ENCODE data around the gene SEPSECS.
"Not testable (repeated sequence)": the region's sequence is repeated elsewhere in the genome, so short reads cannot be mapped to it uniquely, and the experiment has no call there.

SEPSECS gene

DNA sequence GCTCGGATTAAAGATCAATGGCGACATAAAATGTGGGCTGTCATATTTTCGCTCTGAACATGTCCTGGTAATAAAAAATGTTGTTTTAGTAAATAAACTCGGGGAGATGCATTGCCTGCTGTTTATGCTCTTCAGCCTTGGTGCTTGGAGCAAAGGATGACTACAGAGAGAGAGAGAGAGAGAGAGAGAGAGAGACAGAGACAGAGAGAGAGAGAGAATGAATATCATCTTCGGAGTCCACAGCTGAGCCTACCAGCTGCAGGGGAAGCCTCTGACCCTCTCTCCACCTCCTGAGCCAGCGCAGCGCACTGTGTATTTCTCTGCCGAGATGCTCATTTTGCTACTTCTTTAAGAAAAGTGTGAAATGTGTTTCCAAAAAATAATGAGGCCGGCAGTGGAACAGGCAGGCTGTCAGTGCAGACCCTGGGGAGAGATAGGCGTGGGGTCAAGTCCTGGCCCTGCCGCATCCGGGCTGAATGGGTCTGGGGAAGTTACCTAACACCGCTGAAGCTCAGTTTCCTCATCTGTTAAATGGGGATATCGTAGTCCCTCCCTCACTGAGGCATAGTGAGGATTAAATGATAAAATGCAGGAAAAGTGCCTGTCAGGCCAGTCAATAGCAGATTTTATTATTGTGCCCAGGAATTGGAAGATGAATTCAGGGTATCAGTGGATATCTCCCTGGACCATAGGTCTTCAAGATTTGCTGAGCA, 71.0 kb downstream of the SEPSECS start:
- H3K4me1 Mint-ChIP-seq (ENCODE audit: low read depth) = peaks cover 7% of the 10 kb centered on the region
- no peaks in the 10 kb centered on the region for H3K9me3 Mint-ChIP-seq
- H3K27ac Mint-ChIP-seq = no peak overlapping the region
- no peaks in the 10 kb centered on the region for H3K36me3 Mint-ChIP-seq (ENCODE audit: low read depth)
- H3K4me3 Mint-ChIP-seq = no peak overlapping the region
- H3K27me3 Mint-ChIP-seq (ENCODE audit: low read depth) = peaks cover 48% of the 10 kb centered on the region

DNA sequence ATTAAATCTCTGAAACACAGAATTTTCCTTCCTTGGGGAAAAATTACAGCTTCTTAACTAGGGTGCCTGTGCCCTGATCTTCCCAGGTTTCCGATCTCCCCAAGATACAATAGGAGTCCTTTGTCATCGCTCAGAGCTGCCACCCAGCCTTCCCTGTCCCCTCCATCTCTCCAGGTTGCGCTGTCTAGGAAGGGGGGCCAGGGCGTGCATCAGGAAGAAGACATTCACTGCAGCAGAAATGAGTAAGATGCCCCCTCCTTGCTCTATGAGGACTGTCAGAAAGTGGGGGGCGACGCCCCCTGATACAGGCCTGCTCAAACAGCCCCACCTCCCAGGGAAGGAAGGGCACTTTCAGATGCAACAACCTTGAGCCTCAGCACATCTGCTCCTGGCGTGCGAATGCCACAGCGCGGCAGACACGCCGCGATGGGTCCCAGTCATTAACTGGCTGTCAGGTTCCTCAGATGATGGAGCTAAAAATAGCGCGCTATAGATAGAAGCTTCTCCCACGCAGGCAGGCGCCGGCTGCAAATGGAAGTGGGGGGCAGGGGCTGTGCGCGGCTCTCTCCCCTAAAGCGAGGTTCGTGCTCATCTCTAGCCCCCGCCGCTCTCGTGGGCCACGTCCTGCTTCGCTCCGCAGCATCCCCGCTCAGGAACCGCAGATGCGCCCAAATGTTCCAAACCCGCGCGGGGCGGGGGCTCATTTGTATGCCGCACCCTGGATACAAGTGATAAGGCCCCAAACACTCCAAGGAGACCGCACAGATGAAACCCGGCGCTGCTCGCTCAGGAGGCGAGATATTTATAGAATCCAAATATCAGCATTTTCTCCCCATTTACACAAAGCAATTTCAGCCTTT, 71.9 kb downstream of the SEPSECS start:
- Mint-ChIP-seq H3K4me3 (peak overlapping the region; percentile 18), H3K27me3 (ENCODE audit: low read depth) (peaks cover 48% of the 10 kb centered on the region), H3K27ac (no peak overlapping the region), H3K9me3 (no peaks in the 10 kb centered on the region), H3K4me1 (ENCODE audit: low read depth) (peaks cover 7% of the 10 kb centered on the region), H3K36me3 (ENCODE audit: low read depth) (no peaks in the 10 kb centered on the region)

DNA sequence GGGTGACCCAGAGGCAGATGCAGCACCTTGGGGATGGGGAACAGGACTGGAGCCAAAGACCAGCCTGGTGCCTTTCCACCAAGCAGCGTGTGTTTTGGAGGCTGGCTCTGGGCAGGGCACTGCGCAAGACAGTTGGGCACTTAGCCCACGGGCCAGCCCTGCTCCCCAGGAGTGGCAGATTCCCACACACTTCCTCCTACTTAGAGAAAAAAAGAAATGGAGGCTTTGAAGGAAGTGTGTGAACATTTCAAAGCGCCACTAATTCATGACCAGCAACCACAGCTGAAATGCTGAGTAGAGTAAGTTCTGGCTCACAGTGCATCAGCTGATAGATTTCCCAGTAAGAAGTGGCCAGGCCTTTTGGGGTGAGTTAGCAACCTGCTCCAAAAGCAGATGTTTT, 74.6 kb downstream of the SEPSECS start:
- H3K36me3 Mint-ChIP-seq (ENCODE audit: low read depth) = peaks cover 1% of the 10 kb centered on the region
- H3K27ac Mint-ChIP-seq = no peak overlapping the region
- H3K9me3 Mint-ChIP-seq = no peaks in the 10 kb centered on the region
- no peak overlapping the region for H3K4me3 Mint-ChIP-seq
- peaks cover 7% of the 10 kb centered on the region for H3K4me1 Mint-ChIP-seq (ENCODE audit: low read depth)
- peaks cover 53% of the 10 kb centered on the region for H3K27me3 Mint-ChIP-seq (ENCODE audit: low read depth)

DNA sequence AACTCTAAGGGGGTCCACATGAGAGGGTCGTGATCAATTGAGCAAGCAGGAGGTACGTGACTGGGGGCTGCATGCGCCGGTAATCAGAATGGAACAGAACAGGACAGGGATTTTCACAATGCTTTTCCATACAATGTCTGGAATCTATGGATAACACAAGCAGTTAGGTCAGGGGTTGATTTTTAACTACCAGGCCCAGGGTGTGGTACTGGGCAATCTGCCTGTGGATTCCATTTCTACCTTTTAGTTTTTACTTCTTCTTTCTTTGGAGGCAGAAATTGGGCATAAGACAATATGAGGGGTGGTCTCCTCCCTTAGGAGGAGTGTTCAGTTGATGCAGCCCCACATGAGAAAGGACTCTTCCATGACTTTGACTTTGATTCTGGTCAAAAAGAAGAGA, 76.8 kb downstream of the SEPSECS start:
- H3K27ac Mint-ChIP-seq; H3K9me3 Mint-ChIP-seq; H3K4me3 Mint-ChIP-seq; H3K4me1 Mint-ChIP-seq (ENCODE audit: low read depth); H3K36me3 Mint-ChIP-seq (ENCODE audit: low read depth): not testable (repeated sequence)
- H3K27me3 Mint-ChIP-seq (ENCODE audit: low read depth) = peaks cover 35% of the 10 kb centered on the region

DNA sequence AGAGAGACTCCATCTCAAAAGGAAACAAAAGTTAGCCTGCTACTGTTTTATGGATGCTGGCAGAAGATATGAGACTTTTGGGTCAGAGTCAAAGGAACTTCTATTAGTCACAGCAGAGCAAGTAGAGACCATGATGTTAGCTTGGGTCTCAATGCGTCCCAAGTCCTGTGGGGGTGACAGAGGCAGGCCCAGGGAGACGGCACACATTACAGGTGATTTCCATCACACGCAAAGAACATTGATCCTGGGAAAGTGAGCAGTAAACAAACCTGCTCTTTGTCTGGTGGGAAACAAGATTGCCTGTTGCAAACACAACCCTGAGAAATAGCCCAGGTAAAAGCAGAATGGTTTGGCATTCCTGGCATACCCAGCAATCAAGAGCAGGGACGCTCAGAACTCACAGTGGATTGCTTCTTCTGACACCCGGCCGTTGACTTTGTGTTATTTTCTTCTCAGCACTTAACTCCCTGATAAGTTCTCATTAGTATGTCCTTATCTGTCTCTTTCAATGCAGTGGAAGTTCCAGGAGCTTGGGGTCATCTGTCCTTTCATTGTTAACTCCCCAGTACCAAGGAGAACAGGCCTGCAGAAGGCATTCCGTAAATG, 78.3 kb downstream of the SEPSECS start:
- H3K4me3 Mint-ChIP-seq = no peak overlapping the region
- H3K4me1 Mint-ChIP-seq (ENCODE audit: low read depth) = no peaks in the 10 kb centered on the region
- no peaks in the 10 kb centered on the region for H3K9me3 Mint-ChIP-seq
- H3K36me3 Mint-ChIP-seq (ENCODE audit: low read depth) = peaks cover 1% of the 10 kb centered on the region
- no peak overlapping the region for H3K27ac Mint-ChIP-seq
- peaks cover 24% of the 10 kb centered on the region for H3K27me3 Mint-ChIP-seq (ENCODE audit: low read depth)

DNA sequence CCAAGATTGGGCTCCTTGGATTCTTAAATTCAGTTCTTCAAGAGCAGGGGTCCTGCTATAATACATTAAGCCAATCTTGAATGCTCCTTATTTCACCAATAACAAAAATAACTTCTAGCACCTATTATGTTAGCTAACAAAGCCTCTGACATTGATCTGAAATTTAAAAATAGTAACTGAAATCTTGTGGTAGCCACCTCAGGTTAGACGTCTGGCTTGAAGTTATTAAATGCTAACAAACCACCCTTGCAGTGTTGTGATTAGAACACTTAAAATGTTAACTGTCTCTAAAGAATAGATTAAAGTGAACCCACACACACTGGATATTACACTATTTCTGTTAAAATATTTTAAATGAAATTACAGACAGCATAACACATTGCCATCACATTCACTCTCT, 79.7 kb downstream of the SEPSECS start:
- Mint-ChIP-seq H3K36me3 (ENCODE audit: low read depth) (peaks cover 1% of the 10 kb centered on the region), H3K27me3 (ENCODE audit: low read depth) (peaks cover 15% of the 10 kb centered on the region), H3K4me1 (ENCODE audit: low read depth) (no peaks in the 10 kb centered on the region), H3K9me3 (no peaks in the 10 kb centered on the region), H3K27ac (no peak overlapping the region), H3K4me3 (no peak overlapping the region)

DNA sequence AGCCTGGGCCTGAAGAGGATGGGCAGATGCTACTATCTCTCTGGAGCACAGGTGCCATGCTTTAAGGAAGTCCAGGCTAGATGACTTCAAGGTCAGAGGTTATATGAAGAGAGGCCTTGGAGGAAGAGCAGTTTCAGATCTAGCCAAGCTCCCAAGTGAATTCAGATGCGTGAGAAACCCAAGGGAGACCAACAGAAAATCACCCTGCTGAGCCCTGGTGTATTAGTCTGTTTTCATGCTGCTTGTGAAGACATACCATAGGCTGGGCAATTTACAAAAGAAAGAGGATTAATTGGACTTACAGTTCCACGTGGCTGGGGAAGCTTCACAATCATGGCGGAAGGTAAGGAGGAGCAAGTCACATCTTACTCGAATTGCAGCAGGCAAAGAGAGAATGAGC, 81.7 kb downstream of the SEPSECS start:
- peaks cover 15% of the 10 kb centered on the region for H3K27me3 Mint-ChIP-seq (ENCODE audit: low read depth)

DNA sequence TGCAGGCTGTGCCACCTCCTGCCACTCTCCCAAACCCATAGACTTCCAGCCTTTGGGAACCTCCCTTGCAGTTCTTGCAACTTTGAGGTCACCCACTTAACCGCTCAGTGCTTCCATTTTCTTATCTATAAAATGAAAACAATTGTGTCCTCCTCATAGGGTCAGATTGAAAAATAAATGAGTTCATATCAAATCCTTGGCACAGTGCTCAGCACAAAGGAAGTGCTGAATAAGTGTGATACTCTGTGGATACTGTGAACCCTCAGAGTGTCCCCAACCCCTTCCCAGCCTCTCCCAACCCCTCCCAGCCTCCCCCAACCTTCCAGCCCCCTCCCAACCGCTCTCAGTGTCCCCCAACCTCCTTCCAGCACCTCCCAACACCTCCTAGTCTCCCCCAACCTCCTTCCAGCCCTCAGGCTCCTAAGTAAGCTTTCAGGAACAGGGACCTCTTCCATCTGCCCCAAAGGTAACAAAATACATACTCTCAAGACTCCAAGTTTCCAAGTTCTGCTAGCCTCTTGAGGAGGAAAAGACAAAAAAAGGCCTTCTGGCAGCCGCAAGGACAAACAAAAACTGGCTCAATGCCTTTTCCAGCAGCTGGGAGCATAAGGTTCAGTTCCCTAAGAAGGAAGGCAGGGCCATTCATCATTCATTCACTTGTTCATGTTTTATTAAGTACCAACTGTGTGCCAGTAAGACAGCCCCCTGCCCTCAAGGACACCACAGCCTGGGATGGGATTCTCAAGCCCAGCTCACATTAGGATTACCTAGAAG, 83.4 kb downstream of the SEPSECS start:
- no peaks in the 10 kb centered on the region for H3K9me3 Mint-ChIP-seq
- H3K36me3 Mint-ChIP-seq (ENCODE audit: low read depth) = peaks cover 1% of the 10 kb centered on the region
- no peaks in the 10 kb centered on the region for H3K4me1 Mint-ChIP-seq (ENCODE audit: low read depth)
- no peak overlapping the region for H3K4me3 Mint-ChIP-seq
- no peak overlapping the region for H3K27ac Mint-ChIP-seq
- H3K27me3 Mint-ChIP-seq (ENCODE audit: low read depth) = peaks cover 14% of the 10 kb centered on the region

More for the DNA sequence above, 81.7 kb downstream of the SEPSECS start:
- Mint-ChIP-seq H3K27ac (no peak overlapping the region), H3K36me3 (ENCODE audit: low read depth) (peaks cover 1% of the 10 kb centered on the region), H3K9me3 (no peaks in the 10 kb centered on the region), H3K4me1 (ENCODE audit: low read depth) (no peaks in the 10 kb centered on the region), H3K4me3 (no peak overlapping the region)

DNA sequence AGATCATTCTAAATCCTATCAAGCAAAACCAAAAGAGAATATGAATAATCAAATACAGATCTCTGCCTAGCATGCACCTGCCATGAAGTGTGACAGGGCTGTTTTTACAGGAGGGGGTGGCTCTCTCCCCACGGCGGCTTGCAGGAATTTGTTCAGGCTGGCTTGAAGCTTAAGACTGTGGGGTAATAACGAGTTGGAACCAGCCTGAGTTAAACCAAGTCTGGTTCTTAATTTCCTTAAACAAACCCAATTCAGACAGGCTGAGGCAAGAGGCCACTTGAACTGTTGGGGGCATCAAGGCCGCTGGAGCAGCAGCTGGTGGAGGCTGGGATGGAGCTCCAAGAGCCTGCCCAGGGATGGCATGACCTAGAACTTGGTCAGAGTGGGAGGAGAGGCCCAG, 84.4 kb downstream of the SEPSECS start:
- H3K36me3 Mint-ChIP-seq (ENCODE audit: low read depth) = no peaks in the 10 kb centered on the region
- no peaks in the 10 kb centered on the region for H3K9me3 Mint-ChIP-seq
- no peak overlapping the region for H3K27ac Mint-ChIP-seq
- H3K4me3 Mint-ChIP-seq = no peak overlapping the region
- H3K27me3 Mint-ChIP-seq (ENCODE audit: low read depth) = peaks cover 6% of the 10 kb centered on the region
- H3K4me1 Mint-ChIP-seq (ENCODE audit: low read depth) = no peaks in the 10 kb centered on the region

DNA sequence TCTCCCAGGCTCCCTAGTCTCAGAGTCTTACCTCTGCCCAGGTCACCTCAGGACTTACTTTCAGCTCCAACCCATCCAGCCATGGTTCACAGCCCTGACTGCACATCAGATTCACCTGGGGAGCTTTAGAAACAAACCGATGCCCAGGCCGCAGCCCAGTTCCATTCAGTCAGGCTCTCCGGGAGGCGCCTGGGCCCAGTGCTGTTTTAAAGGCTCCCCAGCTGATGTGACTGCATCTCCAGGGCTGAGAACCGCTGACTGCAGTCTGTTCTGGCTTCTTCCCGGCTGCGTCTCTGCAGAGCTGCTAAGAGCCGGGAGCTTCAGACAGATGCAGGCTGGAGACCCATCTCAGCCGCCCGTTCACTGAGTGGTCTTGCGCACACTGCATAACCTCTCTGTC, 85.1 kb downstream of the SEPSECS start:
- Mint-ChIP-seq H3K27me3 (ENCODE audit: low read depth) (peaks cover 6% of the 10 kb centered on the region), H3K4me3 (no peak overlapping the region), H3K9me3 (no peaks in the 10 kb centered on the region), H3K36me3 (ENCODE audit: low read depth) (no peaks in the 10 kb centered on the region), H3K4me1 (ENCODE audit: low read depth) (no peaks in the 10 kb centered on the region), H3K27ac (no peak overlapping the region)

DNA sequence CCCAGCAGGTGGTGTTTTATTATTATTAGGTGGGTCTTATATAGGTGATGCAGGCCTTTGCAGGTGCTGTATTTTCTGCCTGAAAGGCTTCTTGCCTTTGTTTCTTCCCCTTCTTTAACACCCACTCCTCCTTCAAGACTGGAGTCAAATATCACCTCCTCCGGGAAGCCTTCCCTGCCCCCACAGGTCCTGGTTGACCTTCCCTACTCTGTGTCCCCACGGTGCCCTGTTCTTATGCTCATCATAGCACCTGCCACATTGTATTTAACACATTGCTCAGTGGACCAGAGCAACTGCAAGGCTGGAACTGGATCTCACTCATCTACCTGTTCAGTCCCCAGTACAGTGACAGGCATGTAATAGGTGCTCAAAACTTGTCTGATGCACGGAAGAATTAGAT, 89.7 kb downstream of the SEPSECS start:
- no peaks in the 10 kb centered on the region for H3K36me3 Mint-ChIP-seq (ENCODE audit: low read depth)
- H3K4me3 Mint-ChIP-seq = no peak overlapping the region
- peaks cover 3% of the 10 kb centered on the region for H3K27me3 Mint-ChIP-seq (ENCODE audit: low read depth)
- H3K27ac Mint-ChIP-seq = no peak overlapping the region
- H3K4me1 Mint-ChIP-seq (ENCODE audit: low read depth) = no peaks in the 10 kb centered on the region
- no peaks in the 10 kb centered on the region for H3K9me3 Mint-ChIP-seq
